Heart left ventricle (tissue), 13 donors: ENCODE data around the gene TRMT6.

Source experiments
- CTCF ChIP-seq, 12 donors: fragments of 200-600 bp; sonication (generic) in 4 of 12; IDR thresholded peaks; one replicate each; pipeline versions ENCODE4 v1.5.0 to v1.8.0; 2018 to 2022; ENCODE audit warnings: antibody characterized with exemption in 12 of 12, mild to moderate bottlenecking in 5 of 12
- POLR2A ChIP-seq, 2 donors: fragments of 450-650 bp; IDR thresholded peaks; one replicate each; pipeline ENCODE4 v1.6.1; 2017; ENCODE audit warnings: antibody characterized with exemption in 2 of 2, mild to moderate bottlenecking in 2 of 2, moderate library complexity in 2 of 2
- donor health status: ischemic (EF 13 %, LVEDD 7.1; RV severe dilation, severe dysfunction).
- donor health status: DM: no; HTN: yes; CAD: no.
- donor health status: DM: no; HTN: no; CAD: no.
- donor health status: ischemic (EF 25% LVEDD 6.9; RV normal size, moderate dysfunction).
- donor health status: ischemic (EF 25% LVEDD 5.7; RV mildly dilated, moderate dysfunction).
- donor health status: ischemic (EF 35%, LVEDD 5.7; RV mildly dilated, moderate dysfunction).
- donor health status: nonischemic (EF 11% LVEDD 7.7; RV severe dilation, severe dysfunction).
- donor health status: DM: yes; HTN: yes; CAD: no.
- donor health status: PGD.
- donor health status: ischemic (EF 29% LVEDD 5.4; RV normal size, mild dysfunction).
- donor health status: nonischemic (EF 23%, LVEDD 6.1; RV moderate dilation, normal function).

- TF ChIP-seq CTCF (IDR thresholded peaks at IDR 0.05) = no peak
- no peak for TF ChIP-seq POLR2A (IDR thresholded peaks at IDR 0.05)
These were observed 18.9 kb downstream of the TRMT6 start for GRCh38 chr20:5931411-5931810.
